ENCODE measurements around the gene FAM98C.

Gene FAM98C

GRCh38 chr19:38389957-38390924 is 12.7 kb upstream of the FAM98C start:
- Histone ChIP-seq H3K27me3 (ENCODE audit: control insufficient read depth, insufficient read depth, low read length) (peaks cover 7% of the 10 kb centered on the region), H3K4me3 (ENCODE audit: low read depth, low read length) (peak overlapping the region; percentile 86), H3K36me3 (ENCODE audit: control insufficient read depth, insufficient read depth, low read length) (peaks cover 4% of the 10 kb centered on the region), H3K9ac (ENCODE audit: low read depth, low read length) (no peak overlapping the region), H3K9me3 (ENCODE audit: control insufficient read depth, insufficient read depth, low read length) (no peaks in the 10 kb centered on the region), H3K4me1 (ENCODE audit: control insufficient read depth, insufficient read depth, low read length) (peaks cover 16% of the 10 kb centered on the region)

DNA sequence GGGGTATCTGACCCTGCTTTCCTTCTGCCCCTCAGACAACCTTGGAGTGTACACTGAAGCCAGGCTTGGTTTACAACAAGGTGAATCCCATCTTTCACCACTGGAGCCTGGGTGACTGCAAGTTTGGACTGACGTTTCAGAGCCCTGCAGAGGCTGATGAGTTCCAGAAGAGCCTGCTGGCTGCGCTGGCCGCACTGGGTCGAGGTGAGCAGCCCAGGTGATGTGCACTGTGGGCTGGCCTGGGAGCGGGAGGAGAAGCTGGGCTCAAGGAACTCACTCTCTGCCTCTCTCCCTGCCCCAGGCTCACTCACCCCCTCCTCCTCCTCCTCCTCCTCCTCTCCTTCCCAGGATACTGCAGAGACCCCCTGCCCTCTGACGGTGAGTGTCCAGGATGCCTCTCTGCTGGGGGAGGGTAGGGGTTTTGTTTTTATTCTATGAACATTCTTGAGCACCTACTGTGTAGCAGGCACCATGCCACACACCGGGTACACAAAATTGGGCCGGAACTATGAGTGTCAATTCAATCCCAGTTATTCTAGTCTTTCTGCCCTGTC is 10.9 kb upstream of the FAM98C start:
- peaks cover 16% of the 10 kb centered on the region for H3K4me1 ChIP-seq (ENCODE audit: control insufficient read depth, insufficient read depth, low read length)
- H3K4me3 ChIP-seq (ENCODE audit: low read depth, low read length) = no peak overlapping the region
- peaks cover 4% of the 10 kb centered on the region for H3K36me3 ChIP-seq (ENCODE audit: control insufficient read depth, insufficient read depth, low read length)
- H3K9ac ChIP-seq (ENCODE audit: low read depth, low read length) = no peak overlapping the region
- no peaks in the 10 kb centered on the region for H3K9me3 ChIP-seq (ENCODE audit: control insufficient read depth, insufficient read depth, low read length)
- peaks cover 19% of the 10 kb centered on the region for H3K27me3 ChIP-seq (ENCODE audit: control insufficient read depth, insufficient read depth, low read length)

GRCh38 chr19:38392707-38393308 is 10.1 kb upstream of the FAM98C start:
- Histone ChIP-seq H3K4me3 (ENCODE audit: low read depth, low read length) (no peak overlapping the region), H3K9me3 (ENCODE audit: control insufficient read depth, insufficient read depth, low read length) (no peaks in the 10 kb centered on the region), H3K27me3 (ENCODE audit: control insufficient read depth, insufficient read depth, low read length) (peaks cover 28% of the 10 kb centered on the region), H3K36me3 (ENCODE audit: control insufficient read depth, insufficient read depth, low read length) (peaks cover 4% of the 10 kb centered on the region), H3K9ac (ENCODE audit: low read depth, low read length) (no peak overlapping the region), H3K4me1 (ENCODE audit: control insufficient read depth, insufficient read depth, low read length) (peaks cover 16% of the 10 kb centered on the region)

- H3K27me3 ChIP-seq (ENCODE audit: control insufficient read depth, insufficient read depth, low read length) = peaks cover 39% of the 10 kb centered on the region
- peaks cover 4% of the 10 kb centered on the region for H3K36me3 ChIP-seq (ENCODE audit: control insufficient read depth, insufficient read depth, low read length)
- peaks cover 16% of the 10 kb centered on the region for H3K4me1 ChIP-seq (ENCODE audit: control insufficient read depth, insufficient read depth, low read length)
- no peak overlapping the region for H3K9ac ChIP-seq (ENCODE audit: low read depth, low read length)
- no peaks in the 10 kb centered on the region for H3K9me3 ChIP-seq (ENCODE audit: control insufficient read depth, insufficient read depth, low read length)
- H3K4me3 ChIP-seq (ENCODE audit: low read depth, low read length) = peak overlapping the region; percentile 28
Observed at GRCh38 chr19:38394488-38394887, 8.4 kb upstream of the FAM98C start.

GRCh38 chr19:38395381-38396114 is 7.3 kb upstream of the FAM98C start:
- H3K36me3 ChIP-seq (ENCODE audit: control insufficient read depth, insufficient read depth, low read length) = peaks cover 4% of the 10 kb centered on the region
- peaks cover 12% of the 10 kb centered on the region for H3K4me1 ChIP-seq (ENCODE audit: control insufficient read depth, insufficient read depth, low read length)
- peaks cover 50% of the 10 kb centered on the region for H3K27me3 ChIP-seq (ENCODE audit: control insufficient read depth, insufficient read depth, low read length)
- H3K9ac ChIP-seq (ENCODE audit: low read depth, low read length) = peak overlapping the region; percentile 47
- H3K9me3 ChIP-seq (ENCODE audit: control insufficient read depth, insufficient read depth, low read length) = no peaks in the 10 kb centered on the region
- H3K4me3 ChIP-seq (ENCODE audit: low read depth, low read length) = peak overlapping the region; percentile 32

DNA sequence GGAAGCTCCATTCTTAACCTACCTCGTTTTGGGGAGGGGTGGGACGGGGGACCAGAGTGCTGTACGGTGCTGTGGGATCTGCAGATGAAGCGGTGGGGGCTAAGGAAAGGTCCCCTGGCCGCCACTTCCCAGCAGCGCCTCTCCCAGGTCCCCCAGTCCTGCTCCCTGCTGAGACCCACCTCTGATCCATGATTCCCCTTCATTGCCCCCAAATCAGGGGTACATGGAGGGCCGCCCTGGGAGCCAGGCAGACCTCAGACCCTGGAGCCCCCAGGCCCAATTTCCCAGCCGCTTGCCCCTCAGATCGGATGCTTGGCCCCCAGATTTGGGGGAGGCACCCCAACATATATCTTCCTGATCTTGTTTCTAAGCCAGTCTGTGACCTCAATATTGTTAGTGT is 3.8 kb upstream of the FAM98C start:
- H3K27me3 ChIP-seq (ENCODE audit: control insufficient read depth, insufficient read depth, low read length) = peaks cover 61% of the 10 kb centered on the region
- no peaks in the 10 kb centered on the region for H3K9me3 ChIP-seq (ENCODE audit: control insufficient read depth, insufficient read depth, low read length)
- H3K36me3 ChIP-seq (ENCODE audit: control insufficient read depth, insufficient read depth, low read length) = no peaks in the 10 kb centered on the region
- peaks cover 6% of the 10 kb centered on the region for H3K4me1 ChIP-seq (ENCODE audit: control insufficient read depth, insufficient read depth, low read length)
- H3K9ac ChIP-seq (ENCODE audit: low read depth, low read length) = no peak overlapping the region
- no peak overlapping the region for H3K4me3 ChIP-seq (ENCODE audit: low read depth, low read length)

GRCh38 chr19:38399537-38399936 is 3.4 kb upstream of the FAM98C start:
- peaks cover 3% of the 10 kb centered on the region for H3K4me1 ChIP-seq (ENCODE audit: control insufficient read depth, insufficient read depth, low read length)
- H3K9ac ChIP-seq (ENCODE audit: low read depth, low read length) = no peak overlapping the region
- peaks cover 61% of the 10 kb centered on the region for H3K27me3 ChIP-seq (ENCODE audit: control insufficient read depth, insufficient read depth, low read length)
- H3K9me3 ChIP-seq (ENCODE audit: control insufficient read depth, insufficient read depth, low read length) = no peaks in the 10 kb centered on the region
- H3K4me3 ChIP-seq (ENCODE audit: low read depth, low read length) = no peak overlapping the region
- peaks cover 2% of the 10 kb centered on the region for H3K36me3 ChIP-seq (ENCODE audit: control insufficient read depth, insufficient read depth, low read length)

GRCh38 chr19:38400361-38400760 is 2.5 kb upstream of the FAM98C start:
- Histone ChIP-seq H3K27me3 (ENCODE audit: control insufficient read depth, insufficient read depth, low read length) (peaks cover 56% of the 10 kb centered on the region), H3K4me1 (ENCODE audit: control insufficient read depth, insufficient read depth, low read length) (no peaks in the 10 kb centered on the region), H3K4me3 (ENCODE audit: low read depth, low read length) (no peak overlapping the region), H3K9ac (ENCODE audit: low read depth, low read length) (no peak overlapping the region), H3K36me3 (ENCODE audit: control insufficient read depth, insufficient read depth, low read length) (peaks cover 5% of the 10 kb centered on the region), H3K9me3 (ENCODE audit: control insufficient read depth, insufficient read depth, low read length) (no peaks in the 10 kb centered on the region)

DNA sequence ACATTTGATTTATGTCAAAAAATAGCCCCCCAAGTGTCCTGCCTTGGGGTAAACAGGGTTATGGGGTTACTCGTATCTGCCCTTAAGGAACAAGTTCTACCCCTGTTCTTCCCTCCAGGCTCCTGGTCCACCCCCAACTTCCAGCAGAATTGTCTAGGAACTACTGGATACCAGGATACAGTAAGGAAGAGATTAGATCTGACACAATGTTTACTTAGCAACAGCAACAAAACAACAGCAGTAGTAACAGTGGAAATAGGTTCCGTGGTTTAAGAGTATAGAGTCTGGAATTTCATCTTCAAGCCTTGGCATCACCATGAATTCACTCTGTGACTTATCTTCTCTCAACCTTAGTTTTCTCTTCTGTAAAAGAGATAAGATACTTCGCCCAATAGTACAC is 1.7 kb upstream of the FAM98C start:
- no peaks in the 10 kb centered on the region for H3K4me1 ChIP-seq (ENCODE audit: control insufficient read depth, insufficient read depth, low read length)
- no peaks in the 10 kb centered on the region for H3K9me3 ChIP-seq (ENCODE audit: control insufficient read depth, insufficient read depth, low read length)
- peaks cover 53% of the 10 kb centered on the region for H3K27me3 ChIP-seq (ENCODE audit: control insufficient read depth, insufficient read depth, low read length)
- H3K9ac ChIP-seq (ENCODE audit: low read depth, low read length) = no peak overlapping the region
- peaks cover 5% of the 10 kb centered on the region for H3K36me3 ChIP-seq (ENCODE audit: control insufficient read depth, insufficient read depth, low read length)
- no peak overlapping the region for H3K4me3 ChIP-seq (ENCODE audit: low read depth, low read length)

DNA sequence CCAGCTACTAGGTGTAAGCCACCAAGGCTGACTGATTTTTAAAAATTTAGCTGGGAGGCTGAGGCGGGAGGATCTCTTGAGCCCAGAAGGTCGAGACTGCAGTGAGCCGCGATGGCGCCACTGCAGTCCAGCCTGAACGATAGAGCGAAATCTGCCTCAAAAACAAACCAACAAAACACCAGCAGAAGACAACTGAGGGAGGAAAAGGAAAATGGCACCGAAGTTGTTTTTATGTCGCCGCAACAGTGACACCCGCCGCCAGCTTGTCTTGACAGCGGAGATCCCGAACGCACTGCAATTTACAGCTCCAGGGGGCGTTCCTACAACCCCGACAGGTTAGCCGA is 298 bp upstream of the FAM98C start:
- Histone ChIP-seq H3K4me1 (ENCODE audit: control insufficient read depth, insufficient read depth, low read length) (no peaks in the 10 kb centered on the region), H3K27me3 (ENCODE audit: control insufficient read depth, insufficient read depth, low read length) (peaks cover 39% of the 10 kb centered on the region), H3K4me3 (ENCODE audit: low read depth, low read length) (peak overlapping the region; percentile 37), H3K9ac (ENCODE audit: low read depth, low read length) (no peak overlapping the region), H3K36me3 (ENCODE audit: control insufficient read depth, insufficient read depth, low read length) (peaks cover 10% of the 10 kb centered on the region), H3K9me3 (ENCODE audit: control insufficient read depth, insufficient read depth, low read length) (no peaks in the 10 kb centered on the region)

- Histone ChIP-seq H3K9me3 (ENCODE audit: control insufficient read depth, insufficient read depth, low read length) (no peaks in the 10 kb centered on the region), H3K4me3 (ENCODE audit: low read depth, low read length) (no peak overlapping the region), H3K9ac (ENCODE audit: low read depth, low read length) (no peak overlapping the region), H3K36me3 (ENCODE audit: control insufficient read depth, insufficient read depth, low read length) (peaks cover 10% of the 10 kb centered on the region), H3K27me3 (ENCODE audit: control insufficient read depth, insufficient read depth, low read length) (peaks cover 21% of the 10 kb centered on the region), H3K4me1 (ENCODE audit: control insufficient read depth, insufficient read depth, low read length) (no peaks in the 10 kb centered on the region)
Observed at GRCh38 chr19:38404858-38405257, 2.0 kb downstream of the FAM98C start.
